Ovary (tissue), 9 donors: ENCODE data around the gene CHID1. TPM values are rescaled to one million over a fixed set of nuclear protein-coding genes. Genes with fewer than 3 reads are reported as not detected.

Experiments used
- DNase-seq, 5 donors: peaks; one replicate each; pipeline ENCODE4 v3.0.0-alpha.2; 2019 to 2020
- H3K27ac ChIP-seq, 2 donors: fragments of 200-600 bp; one replicate each; pipeline versions ENCODE4 v1.5.1 to v1.8.0; 2019 to 2022
- H3K27me3 ChIP-seq: fragments of 200-600 bp; one replicate; pipeline ENCODE4 v1.8.0; 2022
- H3K36me3 ChIP-seq: fragments of 200-600 bp; sonication (generic); one replicate; pipeline ENCODE4 v1.5.1; 2019
- H3K4me1 ChIP-seq: one replicate; pipeline ENCODE4 v1.8.1; 2013; ENCODE audit warnings: mild to moderate bottlenecking, moderate library complexity; ENCODE audit not compliant: insufficient read depth
- H3K4me3 ChIP-seq: fragments of 200-600 bp; sonication (generic); one replicate; pipeline ENCODE4 v1.5.1; 2017
- H3K9me3 ChIP-seq, 2 donors: fragments of 200-600 bp in 1 of 2; sonication (generic) in 1 of 2; one replicate each; pipeline versions ENCODE4 v1.5.1 to v1.8.1; 2013 to 2019; ENCODE audit warnings: mild to moderate bottlenecking in 1 of 2, moderate library complexity in 1 of 2
- EP300 ChIP-seq: sonication (generic); formaldehyde crosslinking; IDR thresholded peaks from one replicate; pipeline ENCODE4 v1.6.1; 2017; ENCODE audit warnings: antibody characterized with exemption
- POLR2A ChIP-seq: fragments of 450-650 bp; IDR thresholded peaks from one replicate; pipeline ENCODE4 v1.6.1; 2017; ENCODE audit warnings: antibody characterized with exemption, mild to moderate bottlenecking, moderate library complexity
- WGBS, 3 donors: extraction: QIAGEN DNeasy Blood & Tissue Kit in 1 of 3; methylation state at CpG; one replicate each; pipeline versions ENCODE4 v1.1.5 to v1.1.7; 2013 to 2017; 5-methylcytosine and 5-hydroxymethylcytosine counted together
- intact Hi-C, 4 donors: fragments of 100-400 bp; cut with DNase I; formaldehyde crosslinking; loops; one replicate each; pipeline versions ENCODE4 v1.11.0 to v1.15.1; 2022 to 2023
- polyA plus RNA-seq, 2 donors: library from polyadenylated mRNA; stranded (reverse); fragments of 200-250 nt in 1 of 2; fragments of 350-450 nt in 1 of 2; fragmentation: Illumina TruSeq in 1 of 2; extraction: RNeasy Lipid Tissue Mini Kit (QIAGEN cat#74804) in 1 of 2; gene quantifications; one replicate each; pipeline ENCODE4 v1.2.3, GENCODE V29; 2013 to 2014
- total RNA-seq, 7 donors: library from RNA; depleted of rRNA in 2 of 7; stranded (reverse); fragments of >200 nt in 2 of 7; fragmentation: NEBNext Ultra II Directional in 3 of 7; extraction: Animal tissue kit (Norgen Biotek cat#: 25700) in 3 of 7; gene quantifications; one replicate each; pipeline versions ENCODE4 v1.1.0 to v1.2.4, GENCODE V29; 2016 to 2023
- TF ChIP-seq, protein P1 (sequence below), 3 donors: fragments of 450-650 bp in 2 of 3; fragments of 200-600 bp in 1 of 3; IDR thresholded peaks; one replicate each; pipeline versions ENCODE4 v1.5.1 to v1.8.0; 2016 to 2022; ENCODE audit warnings: antibody characterized with exemption in 3 of 3, mild to moderate bottlenecking in 1 of 3
- donor health status: DM: no; HTN: no; CAD: no; lungs with moderate emphysema.
- donor health status: DM: no; HTN: no; CAD: no.
- donor health status: Bipolar disorder and iron deficiency.
- donor health status: DM: yes; HTN: yes; CAD: no.
- donor health status: DM: no; HTN: no; CAD: no.
- donor health status: DM: yes; HTN: yes; CAD: no.

CHID1 gene
- total and polyA plus RNA-seq, 9 donors = 41.0 to 90.7 (median 70.6) TPM

DNA sequence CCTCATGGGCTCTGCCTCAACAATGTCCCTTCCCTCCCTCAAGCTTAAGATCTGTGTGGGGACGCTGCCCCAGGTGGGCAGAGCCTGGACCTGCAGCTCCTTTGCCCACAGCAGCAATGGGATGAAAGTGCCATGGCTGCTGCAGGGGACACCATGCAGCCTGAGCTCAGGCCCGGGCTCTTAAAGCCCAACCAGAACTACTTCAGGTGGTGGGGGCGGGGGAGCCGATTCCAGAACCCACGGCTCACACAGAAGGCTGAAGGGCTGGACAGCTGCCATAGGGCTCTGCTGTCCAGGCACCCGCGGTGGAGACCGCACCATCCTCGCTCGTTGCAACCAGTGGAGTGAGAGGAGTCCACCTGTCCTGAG is 12.5 kb downstream of the CHID1 start:
- intact Hi-C loops = no loop called here
- 45 to 58% (median 52%) methylated on average over 10 of the region's 10 CpGs for WGBS, 3 donors
- Histone ChIP-seq H3K27ac (no peak overlapping the region), H3K27me3 (no peaks in the 10 kb centered on the region), H3K4me3 (no peak overlapping the region), H3K4me1 (no peaks in the 10 kb centered on the region), H3K36me3 (no peaks in the 10 kb centered on the region), H3K9me3 (no peaks in the 10 kb centered on the region)
- DNase-seq = no peak
- TF ChIP-seq, protein P1, sequence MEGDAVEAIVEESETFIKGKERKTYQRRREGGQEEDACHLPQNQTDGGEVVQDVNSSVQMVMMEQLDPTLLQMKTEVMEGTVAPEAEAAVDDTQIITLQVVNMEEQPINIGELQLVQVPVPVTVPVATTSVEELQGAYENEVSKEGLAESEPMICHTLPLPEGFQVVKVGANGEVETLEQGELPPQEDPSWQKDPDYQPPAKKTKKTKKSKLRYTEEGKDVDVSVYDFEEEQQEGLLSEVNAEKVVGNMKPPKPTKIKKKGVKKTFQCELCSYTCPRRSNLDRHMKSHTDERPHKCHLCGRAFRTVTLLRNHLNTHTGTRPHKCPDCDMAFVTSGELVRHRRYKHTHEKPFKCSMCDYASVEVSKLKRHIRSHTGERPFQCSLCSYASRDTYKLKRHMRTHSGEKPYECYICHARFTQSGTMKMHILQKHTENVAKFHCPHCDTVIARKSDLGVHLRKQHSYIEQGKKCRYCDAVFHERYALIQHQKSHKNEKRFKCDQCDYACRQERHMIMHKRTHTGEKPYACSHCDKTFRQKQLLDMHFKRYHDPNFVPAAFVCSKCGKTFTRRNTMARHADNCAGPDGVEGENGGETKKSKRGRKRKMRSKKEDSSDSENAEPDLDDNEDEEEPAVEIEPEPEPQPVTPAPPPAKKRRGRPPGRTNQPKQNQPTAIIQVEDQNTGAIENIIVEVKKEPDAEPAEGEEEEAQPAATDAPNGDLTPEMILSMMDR (IDR thresholded peaks at IDR 0.05) = no peak
- no peak for TF ChIP-seq POLR2A
- TF ChIP-seq EP300 = no peak

DNA sequence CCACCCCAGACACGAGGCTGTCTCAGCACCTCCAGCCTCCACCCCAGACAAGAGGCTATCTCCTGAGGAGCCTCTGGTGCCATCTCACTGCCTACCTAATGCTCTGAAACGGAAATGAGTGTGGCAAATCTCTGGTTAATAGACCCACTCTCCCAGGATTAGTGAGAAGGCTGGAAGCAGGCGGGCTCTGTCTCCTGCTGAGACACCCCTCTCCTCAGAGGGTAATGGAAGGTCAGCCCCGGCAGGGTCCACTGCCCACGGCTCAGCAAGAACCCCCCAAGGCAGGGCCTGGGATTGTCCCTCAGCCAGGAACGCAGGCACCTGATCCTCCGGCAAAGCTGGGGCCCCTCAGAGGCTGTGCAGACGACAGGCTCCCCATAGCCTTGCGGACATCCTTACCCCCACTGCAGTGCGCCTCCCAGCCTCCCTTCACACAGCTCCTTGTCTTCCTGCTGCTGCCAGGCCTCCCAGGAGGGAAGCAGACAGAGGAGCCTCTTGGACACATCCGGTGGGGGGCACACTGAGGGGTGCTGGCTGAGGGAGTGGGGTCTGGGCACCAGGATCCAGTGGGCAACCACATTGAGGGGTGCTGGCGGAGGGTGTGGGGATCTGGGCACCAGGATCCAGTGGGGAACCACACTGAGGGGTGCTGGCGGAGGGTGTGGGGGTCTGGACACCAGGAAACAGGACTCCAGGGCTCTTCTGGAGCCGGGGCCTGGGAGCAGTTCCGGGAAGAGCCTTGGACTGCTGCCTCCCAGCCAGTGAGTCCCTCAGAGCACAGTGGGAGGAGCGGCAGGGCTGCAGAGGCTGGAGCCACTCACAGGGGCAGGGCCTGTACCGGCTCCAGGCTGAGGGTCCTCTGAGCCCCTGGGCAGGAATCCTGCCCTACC is 13.1 kb downstream of the CHID1 start:
- no peak for TF ChIP-seq POLR2A
- TF ChIP-seq, protein P1 (IDR thresholded peaks at IDR 0.05) = no peak
- TF ChIP-seq EP300 = no peak
- H3K27ac ChIP-seq = no peak overlapping the region
- H3K4me1 ChIP-seq = no peaks in the 10 kb centered on the region
- no peaks in the 10 kb centered on the region for H3K27me3 ChIP-seq
- WGBS, 3 donors = 65 to 82% (median 79%) methylated on average over 17 of the region's 17 CpGs
- intact Hi-C loops = no loop called here
- no peak overlapping the region for H3K4me3 ChIP-seq
- no peak for DNase-seq
- no peaks in the 10 kb centered on the region for H3K9me3 ChIP-seq
- no peaks in the 10 kb centered on the region for H3K36me3 ChIP-seq

DNA sequence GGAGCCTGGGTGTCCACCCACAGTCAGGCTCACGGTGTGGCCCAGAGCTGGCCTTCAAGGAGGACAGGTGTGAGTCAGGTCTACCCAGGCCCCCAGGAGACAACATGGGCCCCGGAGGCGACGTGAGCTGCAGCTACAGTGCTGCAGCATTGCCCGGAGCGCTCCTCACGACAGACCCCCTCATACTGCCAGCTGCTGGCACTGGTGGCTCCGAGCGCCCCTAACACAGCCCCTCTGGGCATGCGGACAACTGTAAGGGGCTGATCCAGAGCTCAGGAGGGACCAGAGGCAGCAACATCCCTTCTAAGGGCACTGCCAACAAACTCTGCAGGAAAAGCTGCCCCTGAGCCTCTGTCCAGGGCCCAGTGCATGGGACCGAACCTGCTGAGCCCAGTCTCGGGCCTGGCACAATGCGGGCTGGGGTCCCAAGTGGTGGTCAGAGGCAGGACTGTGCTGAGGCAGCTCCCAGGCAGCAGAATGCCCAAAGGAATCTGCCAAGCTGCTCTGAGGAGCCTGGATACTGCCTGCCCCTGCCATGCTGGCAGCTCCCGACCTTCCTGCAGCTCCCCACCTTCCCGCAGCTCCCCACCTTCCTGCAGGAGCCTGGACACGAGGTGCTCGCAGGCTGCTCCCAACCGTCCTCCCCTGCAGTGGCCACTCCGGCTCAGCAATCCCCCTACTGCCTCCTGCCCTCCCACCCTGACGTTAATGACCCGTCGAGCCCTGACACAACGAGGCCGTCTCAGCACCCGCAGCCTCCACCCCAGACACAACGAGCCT is 15.1 kb downstream of the CHID1 start:
- 75 to 88% (median 84%) methylated on average over 26 of the region's 26 CpGs for WGBS, 3 donors
- no peak for DNase-seq
- TF ChIP-seq EP300 = no peak
- TF ChIP-seq POLR2A = no peak
- TF ChIP-seq, protein P1 (IDR thresholded peaks at IDR 0.05) = no peak
- Histone ChIP-seq H3K27me3 (no peaks in the 10 kb centered on the region), H3K4me3 (no peak overlapping the region), H3K36me3 (no peaks in the 10 kb centered on the region), H3K27ac (no peak overlapping the region), H3K9me3 (no peaks in the 10 kb centered on the region), H3K4me1 (no peaks in the 10 kb centered on the region)
- intact Hi-C loops = no loop called here

DNA sequence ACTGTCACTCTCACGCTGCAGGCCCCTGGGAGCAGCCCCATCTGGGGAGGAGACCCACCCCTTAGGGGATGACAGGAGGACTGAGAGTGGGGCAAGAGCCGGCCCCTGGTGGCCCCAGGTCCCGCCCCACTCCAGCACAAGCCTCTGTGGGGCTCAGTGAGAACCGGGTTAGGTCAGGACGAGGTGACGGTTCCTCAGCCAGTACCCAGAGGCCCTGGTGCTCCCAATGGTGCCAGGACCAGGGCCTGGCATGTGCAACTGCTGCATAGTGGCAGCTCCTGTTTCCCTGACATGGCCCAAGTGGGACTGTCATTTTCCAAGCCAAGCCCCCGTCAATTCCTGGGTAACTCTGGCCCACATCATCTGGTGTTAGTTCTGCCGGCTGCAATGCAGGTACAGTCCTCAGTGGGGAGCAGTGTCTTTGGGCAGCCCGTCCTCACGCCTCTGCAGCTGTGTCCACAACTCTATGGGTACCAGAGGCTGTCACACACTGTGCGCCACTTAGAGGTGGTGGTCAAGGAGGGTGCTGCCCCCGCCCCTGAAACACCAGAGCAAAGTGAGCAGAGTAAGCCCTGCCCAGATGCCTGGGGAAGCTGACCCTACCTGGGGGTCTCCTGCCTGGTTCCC is 15.9 kb downstream of the CHID1 start:
- DNase-seq = no peak
- Histone ChIP-seq H3K27me3 (no peaks in the 10 kb centered on the region), H3K4me3 (no peak overlapping the region), H3K27ac (no peak overlapping the region), H3K4me1 (no peaks in the 10 kb centered on the region), H3K9me3 (no peaks in the 10 kb centered on the region), H3K36me3 (no peaks in the 10 kb centered on the region)
- intact Hi-C loops = no loop called here
- 85 to 96% (median 91%) methylated on average over 12 of the region's 12 CpGs for WGBS, 3 donors
- TF ChIP-seq, protein P1 (IDR thresholded peaks at IDR 0.05) = no peak
- TF ChIP-seq POLR2A (no peak), EP300 (no peak)
